H9 (cell line): ENCODE data around the gene APBA2. TPM values are rescaled to one million over a fixed set of nuclear protein-coding genes. Genes with fewer than 3 reads are reported as not detected.

Experiments used
- DNase-seq: peaks from one replicate; pipeline ENCODE4 v3.0.0-alpha.2; 2017
- H2AFZ ChIP-seq: one replicate; pipeline ENCODE4 v1.6.1; 2013; ENCODE audit warnings: mild to moderate bottlenecking, low read length, control low read depth, moderate library complexity
- H2AK5ac ChIP-seq: 2 replicates; pipeline ENCODE4 v1.6.1; 2013; ENCODE audit warnings: low read length, control low read depth, mixed read lengths; ENCODE audit not compliant: insufficient read length
- H2BK120ac ChIP-seq: one replicate; pipeline ENCODE4 v1.6.1; 2013; ENCODE audit warnings: low read depth, mild to moderate bottlenecking, low read length, control low read depth, inconsistent platforms; ENCODE audit not compliant: poor library complexity, severe bottlenecking
- H2BK12ac ChIP-seq: 2 replicates; pipeline ENCODE4 v1.6.1; 2013; ENCODE audit warnings: low read length, control low read depth, mixed read lengths, low read depth; ENCODE audit not compliant: insufficient read length
- H2BK15ac ChIP-seq: 2 replicates; pipeline ENCODE4 v1.6.1; 2013; ENCODE audit warnings: low read depth, low read length, control low read depth
- H2BK20ac ChIP-seq: one replicate; pipeline ENCODE4 v1.6.1; 2013; ENCODE audit warnings: low read depth, mild to moderate bottlenecking, low read length, control low read depth, inconsistent platforms; ENCODE audit not compliant: poor library complexity, severe bottlenecking
- H2BK5ac ChIP-seq: 2 replicates; pipeline ENCODE4 v1.6.1; 2013; ENCODE audit warnings: low read length, control low read depth, mixed read lengths; ENCODE audit not compliant: insufficient read length
- H3K14ac ChIP-seq: 2 replicates; pipeline ENCODE4 v1.6.1; 2013; ENCODE audit warnings: low read length, control low read depth; ENCODE audit not compliant: insufficient read depth
- H3K18ac ChIP-seq: 2 replicates; pipeline ENCODE4 v1.6.1; 2013; ENCODE audit warnings: low read depth, mild to moderate bottlenecking, mixed read lengths, low read length, control low read depth; ENCODE audit not compliant: insufficient read length
- H3K23ac ChIP-seq: 2 replicates; pipeline ENCODE4 v1.6.1; 2013; ENCODE audit warnings: low read length, control low read depth, mixed read lengths, low read depth; ENCODE audit not compliant: insufficient read length
- H3K23me2 ChIP-seq: 2 replicates; pipeline ENCODE4 v1.6.1; 2013; ENCODE audit warnings: low read depth, mild to moderate bottlenecking, mixed read lengths, low read length, control low read depth; ENCODE audit not compliant: insufficient read length, poor library complexity, severe bottlenecking
- H3K27ac ChIP-seq: 2 replicates; pipeline ENCODE4 v1.5.1; 2013; ENCODE audit warnings: low read length, control low read depth, mixed read lengths, low read depth; ENCODE audit not compliant: insufficient read length
- H3K27me3 ChIP-seq: 2 replicates; pipeline ENCODE4 v1.6.1; 2013; ENCODE audit warnings: low read length, control low read depth, inconsistent platforms; ENCODE audit not compliant: insufficient read depth
- H3K4ac ChIP-seq: 2 replicates; pipeline ENCODE4 v1.6.1; 2013; ENCODE audit warnings: low read depth, mild to moderate bottlenecking, control low read depth, inconsistent platforms, low read length, moderate library complexity
- H3K4me1 ChIP-seq: 2 replicates; pipeline ENCODE4 v1.6.1; 2013; ENCODE audit warnings: low read length, control low read depth, inconsistent platforms; ENCODE audit not compliant: insufficient read depth
- H3K4me2 ChIP-seq: 2 replicates; pipeline ENCODE4 v1.6.1; 2013; ENCODE audit warnings: low read length, control low read depth, mixed read lengths; ENCODE audit not compliant: insufficient read length, insufficient read depth
- H3K56ac ChIP-seq: 2 replicates; pipeline ENCODE4 v1.6.1; 2013; ENCODE audit warnings: low read depth, mild to moderate bottlenecking, mixed read lengths, low read length, control low read depth; ENCODE audit not compliant: insufficient read length
- H3K79me1 ChIP-seq: 2 replicates; pipeline ENCODE4 v1.6.1; 2013; ENCODE audit warnings: low read depth, mild to moderate bottlenecking, moderate library complexity, low read length, control low read depth, inconsistent platforms; ENCODE audit not compliant: insufficient read depth, poor library complexity, severe bottlenecking
- H3K79me2 ChIP-seq: 2 replicates; pipeline ENCODE4 v1.6.1; 2013; ENCODE audit warnings: low read length, control low read depth, inconsistent platforms; ENCODE audit not compliant: insufficient read depth
- H3K9ac ChIP-seq: 2 replicates; pipeline ENCODE4 v1.6.1; 2013; ENCODE audit warnings: low read length, control low read depth, mixed read lengths; ENCODE audit not compliant: insufficient read length; ENCODE audit errors: extremely low read depth
- H3K9me3 ChIP-seq: one replicate; pipeline ENCODE4 v1.6.1; 2013; ENCODE audit warnings: low read depth, low read length, inconsistent platforms; ENCODE audit not compliant: control insufficient read depth
- H3T11ph ChIP-seq: one replicate; pipeline ENCODE4 v1.6.1; 2013; ENCODE audit warnings: mild to moderate bottlenecking, low read length, control low read depth, inconsistent platforms
- H4K20me1 ChIP-seq: one replicate; pipeline ENCODE4 v1.6.1; 2013; ENCODE audit not compliant: control insufficient read depth, insufficient read length, insufficient read depth
- H4K5ac ChIP-seq: 2 replicates; pipeline ENCODE4 v1.6.1; 2013; ENCODE audit warnings: low read depth, mild to moderate bottlenecking, mixed read lengths, low read length, control low read depth; ENCODE audit not compliant: insufficient read length
- H4K8ac ChIP-seq: replicated peaks from 2 replicates; pipeline ENCODE4 v1.6.1; 2013; ENCODE audit warnings: low read length, control low read depth, mixed read lengths, low read depth; ENCODE audit not compliant: insufficient read length
- H4K91ac ChIP-seq: 2 replicates; pipeline ENCODE4 v1.6.1; 2013; ENCODE audit warnings: low read depth, mild to moderate bottlenecking, moderate library complexity, mixed read lengths, low read length, control low read depth; ENCODE audit not compliant: insufficient read length
- H3K27ac Mint-ChIP-seq, 3 experiments: 2 replicates in 2 of 3; 3 replicates in 1 of 3; pipeline ENCODE4 v1.8.0; 2020 to 2021; ENCODE audit warnings: mixed read lengths in 3 of 3, mild to moderate bottlenecking in 1 of 3, moderate library complexity in 1 of 3
- H3K27me3 Mint-ChIP-seq: 2 replicates; pipeline ENCODE4 v1.8.0; 2021; ENCODE audit warnings: low read depth, mild to moderate bottlenecking, moderate library complexity, mixed read lengths
- H3K36me3 Mint-ChIP-seq, 3 experiments: 2 replicates in 2 of 3; 3 replicates in 1 of 3; pipeline ENCODE4 v1.8.0; 2020 to 2021; ENCODE audit warnings: low read depth in 3 of 3, mixed read lengths in 3 of 3; ENCODE audit not compliant: insufficient read depth in 1 of 3
- H3K4me1 Mint-ChIP-seq, 2 experiments: 2 replicates each; pipeline ENCODE4 v1.8.0; 2020; ENCODE audit warnings: mixed read lengths in 2 of 2
- H3K4me3 Mint-ChIP-seq, 2 experiments: 2 replicates in 1 of 2; 3 replicates in 1 of 2; pipeline ENCODE4 v1.8.0; 2020 to 2021; ENCODE audit warnings: mild to moderate bottlenecking in 2 of 2, mixed read lengths in 2 of 2, moderate library complexity in 1 of 2
- H3K9me3 Mint-ChIP-seq, 2 experiments: 2 replicates in 1 of 2; 3 replicates in 1 of 2; pipeline ENCODE4 v1.8.0; 2020; ENCODE audit warnings: mild to moderate bottlenecking in 2 of 2, mixed read lengths in 2 of 2, moderate library complexity in 1 of 2
- WGBS: extraction: QIAGEN DNeasy Blood & Tissue Kit; methylation state at CpG from one replicate; pipeline ENCODE4 v1.1.7; 2013; ENCODE audit warnings: missing lambda C conversion rate, low lambda C conversion rate, mixed read lengths; ENCODE audit not compliant: insufficient read length; ENCODE audit errors: extremely low coverage; 5-methylcytosine and 5-hydroxymethylcytosine counted together
- total RNA-seq: library from RNA; stranded (reverse); gene quantifications from 2 replicates; pipeline ENCODE4 v1.2.1, GENCODE V29; 2021
- TF ChIP-seq, protein P1 (sequence below): fragments of 200-600 bp; sonication (generic); conservative IDR thresholded peaks from 3 replicates; pipeline ENCODE4 v1.8.0; 2021; ENCODE audit warnings: antibody characterized with exemption, mild to moderate bottlenecking

The APBA2 gene
- total RNA-seq, 1 experiment from 2014 or later: 14.3 TPM

DNA sequence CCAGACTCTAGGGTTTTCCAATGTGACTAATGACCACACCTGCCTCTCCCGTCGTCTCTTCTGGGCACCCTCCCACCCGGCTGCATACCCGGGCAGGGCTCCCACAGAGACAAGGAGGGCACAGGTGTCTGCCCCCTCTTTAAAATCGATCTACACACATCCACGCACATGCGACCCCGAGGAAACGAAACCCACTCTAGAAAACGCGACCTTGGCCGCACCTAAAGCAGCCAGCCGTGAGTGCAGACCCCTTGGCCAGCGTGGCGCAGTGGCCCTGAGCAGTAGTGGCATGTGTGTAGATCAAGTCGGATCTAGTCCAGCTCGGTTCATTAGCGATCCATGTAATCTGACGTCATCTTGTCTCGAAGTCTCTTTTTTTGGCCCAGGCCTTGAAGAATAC, 232.0 kb downstream of the APBA2 start:
- Histone ChIP-seq H3K56ac (no peak overlapping the region), H2AFZ (no peak overlapping the region), H3T11ph (no peak overlapping the region), H3K27ac (no peak overlapping the region), H3K79me2 (no peaks in the 10 kb centered on the region), H2AK5ac (no peak overlapping the region), H3K14ac (no peak overlapping the region), H3K4me2 (no peak overlapping the region), H3K9me3 (no peaks in the 10 kb centered on the region), H2BK20ac (no peak overlapping the region), H3K27me3 (no peaks in the 10 kb centered on the region), H2BK120ac (no peak overlapping the region), H3K18ac (no peak overlapping the region), H3K4ac (no peak overlapping the region), H3K23me2 (no peaks in the 10 kb centered on the region), H4K5ac (no peak overlapping the region), H4K20me1 (no peaks in the 10 kb centered on the region), H2BK15ac (no peak overlapping the region), H2BK5ac (no peak overlapping the region), H3K9ac (no peak overlapping the region), H2BK12ac (no peak overlapping the region), H3K79me1 (no peaks in the 10 kb centered on the region), H3K4me1 (no peaks in the 10 kb centered on the region; the same call in 1 of the 2 replicates), H3K23ac (no peak overlapping the region), H4K91ac (no peak overlapping the region), H4K8ac (no peak overlapping the region)
- TF ChIP-seq, protein P1, sequence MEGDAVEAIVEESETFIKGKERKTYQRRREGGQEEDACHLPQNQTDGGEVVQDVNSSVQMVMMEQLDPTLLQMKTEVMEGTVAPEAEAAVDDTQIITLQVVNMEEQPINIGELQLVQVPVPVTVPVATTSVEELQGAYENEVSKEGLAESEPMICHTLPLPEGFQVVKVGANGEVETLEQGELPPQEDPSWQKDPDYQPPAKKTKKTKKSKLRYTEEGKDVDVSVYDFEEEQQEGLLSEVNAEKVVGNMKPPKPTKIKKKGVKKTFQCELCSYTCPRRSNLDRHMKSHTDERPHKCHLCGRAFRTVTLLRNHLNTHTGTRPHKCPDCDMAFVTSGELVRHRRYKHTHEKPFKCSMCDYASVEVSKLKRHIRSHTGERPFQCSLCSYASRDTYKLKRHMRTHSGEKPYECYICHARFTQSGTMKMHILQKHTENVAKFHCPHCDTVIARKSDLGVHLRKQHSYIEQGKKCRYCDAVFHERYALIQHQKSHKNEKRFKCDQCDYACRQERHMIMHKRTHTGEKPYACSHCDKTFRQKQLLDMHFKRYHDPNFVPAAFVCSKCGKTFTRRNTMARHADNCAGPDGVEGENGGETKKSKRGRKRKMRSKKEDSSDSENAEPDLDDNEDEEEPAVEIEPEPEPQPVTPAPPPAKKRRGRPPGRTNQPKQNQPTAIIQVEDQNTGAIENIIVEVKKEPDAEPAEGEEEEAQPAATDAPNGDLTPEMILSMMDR: no peak
- peaks cover 0 to 2% (median 0%) of the 10 kb centered on the region in 3 experiments; a peak in 2 of 7 replicates for H3K36me3 Mint-ChIP-seq
- H3K9me3 Mint-ChIP-seq: no peaks in the 10 kb centered on the region; a peak in 1 of 5 replicates
- no peak for DNase-seq
- no CpG with 5 or more reads among the region's 20 CpGs for WGBS
- H3K4me1 Mint-ChIP-seq: peaks cover 8 to 12% of the 10 kb centered on the region in 2 experiments
- H3K4me3 Mint-ChIP-seq: no peak overlapping the region
- H3K27ac Mint-ChIP-seq: no peak overlapping the region
- H3K27me3 Mint-ChIP-seq: no peaks in the 10 kb centered on the region; the same call in none of the 2 replicates
